ENCODE results near the gene PLXNA1.

GRCh38 chr3:126935756-126936509 lies 47.0 kb upstream of the PLXNA1 start:
- no peak for TF ChIP-seq GATA2 (IDR thresholded peaks at IDR 0.05; ENCODE audit: low read depth, low read length)
- TF ChIP-seq GATA3 (IDR thresholded peaks at IDR 0.05; ENCODE audit: low read depth, low read length): no peak

Measured in SH-SY5Y (cell line).